Gastrocnemius medialis (tissue), 4 donors: Measurements from ENCODE around the gene CYTH3.

ENCODE experiments used
- CTCF ChIP-seq, 5 experiments: fragments of 450-650 bp in 3 of 5; fragments of 200-600 bp in 2 of 5; sonication (generic) in 2 of 5; IDR thresholded peaks in 4 of 5; conservative IDR thresholded peaks in 1 of 5; 1 replicate in 4 of 5; 2 replicates in 1 of 5; pipeline ENCODE4 v1.5.1; 2016 to 2019; ENCODE audit warnings: antibody characterized with exemption in 5 of 5, mild to moderate bottlenecking in 3 of 5, moderate library complexity in 3 of 5
- POLR2A ChIP-seq, 2 donors: fragments of 450-650 bp; IDR thresholded peaks; one replicate each; pipeline ENCODE4 v1.6.1; 2017; ENCODE audit warnings: antibody characterized with exemption in 2 of 2, mild to moderate bottlenecking in 2 of 2, moderate library complexity in 2 of 2

GRCh38 chr7:6273380-6273837, 985 bp upstream of the CYTH3 start:
- TF ChIP-seq CTCF (IDR thresholded peaks at IDR 0.05 in 4 of 5, conservative IDR thresholded peaks at IDR 0.05 in 1 of 5) (no peak), POLR2A (IDR thresholded peaks at IDR 0.05) (no peak)
